GM21737 (cell line): ENCODE results near the gene HASPIN.
"Not testable (repeated sequence)": the region's sequence is repeated elsewhere in the genome, so short reads cannot be mapped to it uniquely, and the experiment has no call there.

ENCODE experiments used
- ATAC-seq: cut with Tn5 transposase; IDR thresholded peaks from one replicate; pipeline ENCODE4 v1.9.1; 2021; ENCODE audit warnings: mild to moderate bottlenecking, moderate library complexity; ENCODE audit not compliant: unreplicated experiment

HASPIN gene

GRCh38 chr17:3695723-3696411 lies 27.8 kb upstream of the HASPIN start, which contains the start of gene P2RX5:
TSS of gene P2RX5 (minus strand) at chr17:3696155. CDS start at chr17:3696005, 150 bp downstream.
- ATAC-seq, result no peak

GRCh38 chr17:3697103-3697476 lies 26.6 kb upstream of the HASPIN start:
- ATAC-seq, result no peak

GRCh38 chr17:3698139-3698538 lies 25.6 kb upstream of the HASPIN start:
- ATAC-seq, result no peak

- ATAC-seq, result no peak
These were observed 23.8 kb upstream of the HASPIN start for GRCh38 chr17:3699951-3700350.

GRCh38 chr17:3702041-3702539 lies 21.6 kb upstream of the HASPIN start:
- not testable (repeated sequence) for ATAC-seq

- ATAC-seq, result no peak
These were observed 18.6 kb upstream of the HASPIN start for GRCh38 chr17:3704931-3705717.

- ATAC-seq, result not testable (repeated sequence)
These were observed 18.1 kb upstream of the HASPIN start for GRCh38 chr17:3705718-3705984.

- ATAC-seq, result no peak
These were observed 15.3 kb upstream of the HASPIN start for GRCh38 chr17:3708366-3708765.

GRCh38 chr17:3710951-3711383 lies 12.7 kb upstream of the HASPIN start:
- ATAC-seq, result peak; percentile 94

GRCh38 chr17:3712811-3713463 lies 10.8 kb upstream of the HASPIN start:
- no peak for ATAC-seq

GRCh38 chr17:3715296-3715695 lies 8.4 kb upstream of the HASPIN start:
- no peak for ATAC-seq

- no peak for ATAC-seq
These were observed 5.5 kb upstream of the HASPIN start for GRCh38 chr17:3718201-3718600.

GRCh38 chr17:3719265-3719664 lies 4.4 kb upstream of the HASPIN start:
- no peak for ATAC-seq

- no peak for ATAC-seq
These were observed 987 bp upstream of the HASPIN start for GRCh38 chr17:3722716-3723115.

GRCh38 chr17:3723188-3723555 lies 531 bp upstream of the HASPIN start:
- ATAC-seq, result no peak

GRCh38 chr17:3724378-3725077 lies 825 bp downstream of the HASPIN start:
- no peak for ATAC-seq

- no peak for ATAC-seq
These were observed 3.3 kb downstream of the HASPIN start for GRCh38 chr17:3727041-3727440.

GRCh38 chr17:3728099-3728498 lies 4.4 kb downstream of the HASPIN start:
- not testable (repeated sequence) for ATAC-seq

GRCh38 chr17:3729881-3730280 lies 6.2 kb downstream of the HASPIN start:
- ATAC-seq, result no peak

GRCh38 chr17:3730881-3731429 lies 7.3 kb downstream of the HASPIN start:
- ATAC-seq, result no peak

GRCh38 chr17:3732210-3732621 lies 8.5 kb downstream of the HASPIN start:
- no peak for ATAC-seq
